ENCODE data around the gene ABI1. TPM values are rescaled to one million over a fixed set of nuclear protein-coding genes. Genes with fewer than 3 reads are reported as not detected.
"Not testable (repeated sequence)": the region's sequence is repeated elsewhere in the genome, so short reads cannot be mapped to it uniquely, and the experiment has no call there.

ABI1 gene
- total RNA-seq (ENCODE audit: low replicate concordance), result 35.1 and 43.1 TPM in 2 replicates

DNA sequence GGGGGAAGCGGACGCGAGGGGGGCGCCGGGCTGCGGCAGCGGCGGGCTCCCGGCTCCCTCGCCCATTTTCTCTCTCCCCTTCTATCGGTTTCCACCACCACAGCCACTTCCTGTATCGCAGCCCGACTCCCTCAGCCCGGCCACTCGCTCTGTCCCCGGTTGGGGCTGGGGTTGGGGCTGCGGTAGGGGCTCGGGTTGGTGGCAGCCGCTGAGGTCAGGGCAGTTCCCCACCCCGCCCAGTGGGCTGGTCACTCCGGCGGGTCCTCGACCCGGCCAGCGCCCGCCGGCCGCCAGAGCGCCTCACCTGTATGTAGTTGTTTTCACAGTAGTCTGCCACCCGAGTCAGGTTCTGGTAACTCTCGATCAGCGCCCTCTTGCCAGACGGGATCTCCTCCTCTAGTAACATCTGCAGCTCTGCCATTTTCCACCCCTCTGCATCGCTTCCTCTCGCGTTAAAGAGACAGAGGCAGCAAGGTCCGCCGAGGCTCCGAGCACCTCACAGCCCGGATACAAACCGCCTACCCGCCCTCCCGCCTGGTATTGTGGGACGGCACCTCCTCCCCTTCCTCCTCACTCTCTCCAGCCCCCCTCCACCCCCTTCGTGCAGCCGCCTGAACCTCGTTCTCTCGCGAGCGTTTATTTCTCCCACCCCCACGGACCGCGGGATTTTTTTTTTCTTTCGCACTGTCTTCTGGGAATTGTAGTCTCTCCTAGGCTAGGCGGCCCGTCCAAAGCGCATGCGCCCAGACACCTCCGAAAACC, at the start of gene ABI1:
ABI1 (minus strand) TSS at position 516 of the 762 bp plus-strand sequence; CDS start at position 421, 95 bp downstream.
- Histone ChIP-seq H4K20me1 (ENCODE audit: low read depth) (peaks cover 27% of the 10 kb centered on the region), H3K79me2 (ENCODE audit: low read depth) (peaks cover 50% of the 10 kb centered on the region), H2AFZ (replicated peaks) (peak within 1 kb of the TSS; percentile 77), H3K9ac (peak within 1 kb of the TSS; percentile 71), H3K9me3 (ENCODE audit: low read depth) (no peaks in the 10 kb centered on the region), H3K4me3 (peak within 1 kb of the TSS; percentile 96), H3K36me3 (no peaks in the 10 kb centered on the region), H3K27me3 (no peaks in the 10 kb centered on the region), H3K4me1 (peaks cover 8% of the 10 kb centered on the region), H3F3A (ENCODE audit: low read depth) (peaks cover 7% of the 10 kb centered on the region), H3K27ac (peak within 1 kb of the TSS; percentile 85), H3K4me2 (peak within 1 kb of the TSS; percentile 83)
- peak; percentile 100 for DNase-seq (ENCODE audit: low spot score)
- peak within 1 kb of the TSS; percentile 96 for H3K27ac Mint-ChIP-seq
- H3K27me3 Mint-ChIP-seq (ENCODE audit: insufficient read depth, low read depth), result peaks cover 3% of the 10 kb centered on the region
- H3K4me3 Mint-ChIP-seq, result peak within 1 kb of the TSS; percentile 97
- no peaks in the 10 kb centered on the region for H3K9me3 Mint-ChIP-seq
- TF ChIP-seq EZH2phosphoT487 (IDR thresholded peaks at IDR 0.05), result no peak
- no peak for TF ChIP-seq EZH2 (IDR thresholded peaks at IDR 0.05)
- no peak for TF ChIP-seq CTCF (IDR thresholded peaks at IDR 0.05)
- peaks cover 16% of the 10 kb centered on the region for H3K4me1 Mint-ChIP-seq
- H3K36me3 Mint-ChIP-seq, result no peaks in the 10 kb centered on the region

GRCh38 chr10:26909753-26910152, 49.0 kb upstream of the ABI1 start:
- Histone ChIP-seq H3K27ac (no peak overlapping the region), H3K9ac (no peak overlapping the region), H3F3A (ENCODE audit: low read depth) (no peaks in the 10 kb centered on the region), H3K9me3 (ENCODE audit: low read depth) (no peaks in the 10 kb centered on the region), H3K36me3 (no peaks in the 10 kb centered on the region), H2AFZ (replicated peaks) (no peak overlapping the region), H3K4me1 (no peaks in the 10 kb centered on the region), H4K20me1 (ENCODE audit: low read depth) (no peaks in the 10 kb centered on the region), H3K4me2 (no peak overlapping the region), H3K4me3 (no peak overlapping the region), H3K27me3 (no peaks in the 10 kb centered on the region), H3K79me2 (ENCODE audit: low read depth) (no peaks in the 10 kb centered on the region)
- no peaks in the 10 kb centered on the region for H3K4me1 Mint-ChIP-seq
- H3K9me3 Mint-ChIP-seq, result no peaks in the 10 kb centered on the region
- peaks cover 5% of the 10 kb centered on the region for H3K27me3 Mint-ChIP-seq (ENCODE audit: insufficient read depth, low read depth)
- H3K27ac Mint-ChIP-seq, result no peak overlapping the region
- DNase-seq (ENCODE audit: low spot score), result no peak
- no peak overlapping the region for H3K4me3 Mint-ChIP-seq
- TF ChIP-seq EZH2phosphoT487 (IDR thresholded peaks at IDR 0.05), result no peak
- TF ChIP-seq EZH2 (IDR thresholded peaks at IDR 0.05), result no peak
- TF ChIP-seq CTCF (IDR thresholded peaks at IDR 0.05), result no peak
- no peaks in the 10 kb centered on the region for H3K36me3 Mint-ChIP-seq

DNA sequence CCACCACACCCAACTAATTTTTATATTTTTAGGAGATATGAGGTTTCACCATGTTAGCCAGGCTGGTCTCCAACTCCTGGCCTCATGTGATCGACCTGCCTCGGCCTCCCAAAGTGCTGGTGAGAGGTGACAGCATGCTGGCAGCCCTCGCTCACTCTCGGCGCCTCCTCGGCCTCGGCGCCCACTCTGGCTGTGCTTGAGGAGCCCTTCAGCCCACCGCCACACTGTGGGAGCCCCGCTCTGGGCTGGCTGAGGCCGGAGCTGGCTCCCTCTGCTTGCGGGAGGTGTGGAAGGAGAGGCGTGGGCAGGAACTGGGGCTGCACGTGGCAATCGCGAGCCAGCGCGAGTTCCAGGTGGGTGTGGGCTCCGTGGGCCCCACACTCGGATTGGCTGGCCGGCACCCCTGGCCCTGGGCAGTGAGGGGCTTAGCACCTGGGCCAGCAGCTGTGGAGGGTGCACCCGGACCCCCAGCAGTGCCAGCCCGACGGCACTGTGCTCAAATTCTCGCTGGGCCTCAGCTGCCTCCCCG, 44.6 kb upstream of the ABI1 start:
- H3K4me3 Mint-ChIP-seq; H4K20me1 ChIP-seq (ENCODE audit: low read depth); H3K27me3 ChIP-seq; H3K27ac ChIP-seq; H2AFZ ChIP-seq (replicated peaks); H3K4me2 ChIP-seq; H3K9me3 Mint-ChIP-seq; H3F3A ChIP-seq (ENCODE audit: low read depth); H3K9me3 ChIP-seq (ENCODE audit: low read depth); DNase-seq (ENCODE audit: low spot score); H3K27ac Mint-ChIP-seq; H3K36me3 Mint-ChIP-seq; H3K27me3 Mint-ChIP-seq (ENCODE audit: insufficient read depth, low read depth); H3K4me3 ChIP-seq; H3K36me3 ChIP-seq; H3K4me1 Mint-ChIP-seq; H3K4me1 ChIP-seq; H3K9ac ChIP-seq; H3K79me2 ChIP-seq (ENCODE audit: low read depth): not testable (repeated sequence)
